Keratinocyte (primary cell): ENCODE measurements around the gene GSTT4.

ENCODE experiments used
- CTCF ChIP-seq, 3 experiments: IDR thresholded peaks in 1 of 3; conservative IDR thresholded peaks in 1 of 3; optimal IDR thresholded peaks in 1 of 3; 2 replicates in 2 of 3; 3 replicates in 1 of 3; pipeline versions ENCODE3 to v1.5.1; 2011; ENCODE audit warnings: low read length in 3 of 3, mild to moderate bottlenecking in 3 of 3, moderate library complexity in 2 of 3, control low read depth in 1 of 3, inconsistent platforms in 1 of 3; ENCODE audit not compliant: insufficient read depth in 2 of 3; ENCODE audit errors: extremely low read depth in 1 of 3
- EZH2 ChIP-seq: IDR thresholded peaks from one replicate; pipeline ENCODE4 v1.6.1; 2012; ENCODE audit warnings: inconsistent platforms, mild to moderate bottlenecking, low read length, moderate library complexity

DNA sequence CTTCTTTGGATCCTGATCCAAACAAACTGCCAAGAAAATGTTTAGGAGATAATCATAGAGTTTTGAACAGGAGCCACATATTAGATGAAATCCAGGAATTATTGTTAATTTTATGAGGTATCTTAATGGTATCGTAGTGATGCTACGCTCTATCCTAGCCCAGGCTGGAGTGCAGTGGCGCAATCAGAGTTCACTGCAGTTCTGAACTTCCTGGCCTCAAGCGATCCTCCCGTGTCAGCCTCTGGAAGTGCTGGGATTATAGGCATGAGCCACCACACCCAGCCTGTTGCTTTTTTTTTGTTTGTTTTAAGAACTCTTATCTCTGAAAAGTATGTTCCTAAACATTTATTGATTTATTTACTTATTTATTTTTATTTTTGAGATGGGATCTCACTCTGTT, 2.4 kb downstream of the GSTT4 start:
- TF ChIP-seq EZH2 (no peak), CTCF (optimal IDR thresholded peaks at IDR 0.05 in 1 of 3, IDR thresholded peaks at IDR 0.05 in 1 of 3, conservative IDR thresholded peaks at IDR 0.05 in 1 of 3; ENCODE audit: extremely low read depth in 1 of 3, insufficient read depth in 2 of 3, low read length in 3 of 3) (no peak)
